Measurements from ENCODE around the gene CELF4. TPM values are rescaled to one million over a fixed set of nuclear protein-coding genes. Genes with fewer than 3 reads are reported as not detected.

The CELF4 gene
- total RNA-seq, 1 experiment from 2014 or later = 0.40 TPM

DNA sequence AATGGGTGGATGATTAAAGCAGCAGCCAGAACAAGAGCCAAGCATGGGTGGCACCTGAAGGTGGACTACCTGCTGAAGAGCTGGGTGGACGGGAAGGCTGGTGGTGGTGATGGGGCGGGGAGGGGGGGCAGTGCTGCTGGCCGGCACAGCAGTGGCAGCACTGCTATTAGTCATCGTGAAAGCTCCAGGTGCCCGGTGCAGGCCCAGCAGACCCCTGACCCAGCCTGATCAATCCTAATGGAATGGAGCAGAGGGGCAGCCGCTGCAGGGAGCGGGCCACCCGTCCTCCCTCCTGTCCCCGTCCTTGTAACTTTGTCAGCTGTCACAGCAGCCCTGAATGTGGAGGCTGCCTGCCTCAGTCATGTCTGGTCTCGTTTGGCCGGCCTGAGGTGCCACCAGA lies 174.9 kb downstream of the CELF4 start:
- H2AFZ ChIP-seq (ENCODE audit: low read length) = no peak overlapping the region
- H3K9me3 ChIP-seq (ENCODE audit: low read length) = no peaks in the 10 kb centered on the region
- POLR2A ChIA-PET (ENCODE audit: unreplicated experiment) = no interaction called here
- no peaks in the 10 kb centered on the region for H3K36me3 ChIP-seq (ENCODE audit: low read depth, low read length)
- H3K4me1 ChIP-seq (ENCODE audit: insufficient read depth, low read length) = no peaks in the 10 kb centered on the region; the same call in 1 of the 2 replicates
- H3F3A ChIP-seq (ENCODE audit: low read length, unreplicated experiment) = no peaks in the 10 kb centered on the region
- no peaks in the 10 kb centered on the region for H3K79me2 ChIP-seq (ENCODE audit: low read length)
- no peak overlapping the region for H3K4me2 ChIP-seq (ENCODE audit: low read length)
- no peaks in the 10 kb centered on the region for H3K9me2 ChIP-seq (replicated peaks; ENCODE audit: low read length)
- no TSS peak for BruUV-seq (replicated peaks)
- no peaks in the 10 kb centered on the region for H3K27me3 ChIP-seq (ENCODE audit: low read length)
- H3K9ac ChIP-seq (ENCODE audit: low read length) = no peak overlapping the region
- TF ChIP-seq, protein P1, sequence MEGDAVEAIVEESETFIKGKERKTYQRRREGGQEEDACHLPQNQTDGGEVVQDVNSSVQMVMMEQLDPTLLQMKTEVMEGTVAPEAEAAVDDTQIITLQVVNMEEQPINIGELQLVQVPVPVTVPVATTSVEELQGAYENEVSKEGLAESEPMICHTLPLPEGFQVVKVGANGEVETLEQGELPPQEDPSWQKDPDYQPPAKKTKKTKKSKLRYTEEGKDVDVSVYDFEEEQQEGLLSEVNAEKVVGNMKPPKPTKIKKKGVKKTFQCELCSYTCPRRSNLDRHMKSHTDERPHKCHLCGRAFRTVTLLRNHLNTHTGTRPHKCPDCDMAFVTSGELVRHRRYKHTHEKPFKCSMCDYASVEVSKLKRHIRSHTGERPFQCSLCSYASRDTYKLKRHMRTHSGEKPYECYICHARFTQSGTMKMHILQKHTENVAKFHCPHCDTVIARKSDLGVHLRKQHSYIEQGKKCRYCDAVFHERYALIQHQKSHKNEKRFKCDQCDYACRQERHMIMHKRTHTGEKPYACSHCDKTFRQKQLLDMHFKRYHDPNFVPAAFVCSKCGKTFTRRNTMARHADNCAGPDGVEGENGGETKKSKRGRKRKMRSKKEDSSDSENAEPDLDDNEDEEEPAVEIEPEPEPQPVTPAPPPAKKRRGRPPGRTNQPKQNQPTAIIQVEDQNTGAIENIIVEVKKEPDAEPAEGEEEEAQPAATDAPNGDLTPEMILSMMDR (conservative IDR thresholded peaks at IDR 0.05; ENCODE audit: low read depth, low read length) = no peak
- TF ChIP-seq EZH2 (IDR thresholded peaks at IDR 0.05; ENCODE audit: low read length, unreplicated experiment) (no peak), EZH2phosphoT487 (IDR thresholded peaks at IDR 0.05; ENCODE audit: borderline replicate concordance, low read length) (no peak)
- intact Hi-C loops (cut with micrococcal nuclease) = no loop called here
- no peak overlapping the region for H3K4me3 ChIP-seq (ENCODE audit: low read length)
- ATAC-seq (no peak), DNase-seq (no peak)
- CTCF ChIA-PET = no interaction called here
- no peaks in the 10 kb centered on the region for H4K20me1 ChIP-seq (ENCODE audit: low read length)
- no peak overlapping the region for H3K27ac ChIP-seq (ENCODE audit: low read length)

- BruUV-seq (replicated peaks) = no TSS peak
- no peak for DNase-seq
- CTCF ChIA-PET = no interaction called here
- H3K4me3 ChIP-seq (ENCODE audit: low read length) = no peak overlapping the region
- no peak overlapping the region for H3K4me2 ChIP-seq (ENCODE audit: low read length)
- no peaks in the 10 kb centered on the region for H3K27me3 ChIP-seq (ENCODE audit: low read length)
- POLR2A ChIA-PET (ENCODE audit: unreplicated experiment) = no interaction called here
- intact Hi-C loops (cut with micrococcal nuclease) = loop anchor here (5.0 to 10.0 kb wide), 2 partner anchors 145 to 448 kb away; no protein-coding TSS in a partner anchor
- no peaks in the 10 kb centered on the region for H3K79me2 ChIP-seq (ENCODE audit: low read length)
- H3K4me1 ChIP-seq (ENCODE audit: insufficient read depth, low read length) = no peaks in the 10 kb centered on the region; the same call in 1 of the 2 replicates
- no peaks in the 10 kb centered on the region for H3K36me3 ChIP-seq (ENCODE audit: low read depth, low read length)
- ATAC-seq = no peak
- H4K20me1 ChIP-seq (ENCODE audit: low read length) = no peaks in the 10 kb centered on the region
- no peaks in the 10 kb centered on the region for H3K9me2 ChIP-seq (replicated peaks; ENCODE audit: low read length)
- H3K9me3 ChIP-seq (ENCODE audit: low read length) = no peaks in the 10 kb centered on the region
- TF ChIP-seq, protein P1 (conservative IDR thresholded peaks at IDR 0.05; ENCODE audit: low read depth, low read length) = no peak
- TF ChIP-seq EZH2 (IDR thresholded peaks at IDR 0.05; ENCODE audit: low read length, unreplicated experiment) (no peak), EZH2phosphoT487 (IDR thresholded peaks at IDR 0.05; ENCODE audit: borderline replicate concordance, low read length) (no peak)
- no peak overlapping the region for H3K27ac ChIP-seq (ENCODE audit: low read length)
- no peak overlapping the region for H3K9ac ChIP-seq (ENCODE audit: low read length)
- no peaks in the 10 kb centered on the region for H3F3A ChIP-seq (ENCODE audit: low read length, unreplicated experiment)
- H2AFZ ChIP-seq (ENCODE audit: low read length) = no peak overlapping the region
Observed at GRCh38 chr18:37389684-37390368, 175.8 kb downstream of the CELF4 start.

GRCh38 chr18:37389041-37389440 lies 176.6 kb downstream of the CELF4 start:
- Histone ChIP-seq H3K79me2 (ENCODE audit: low read length) (no peaks in the 10 kb centered on the region), H3K9ac (ENCODE audit: low read length) (no peak overlapping the region), H3K9me2 (replicated peaks; ENCODE audit: low read length) (no peaks in the 10 kb centered on the region), H3K4me1 (ENCODE audit: insufficient read depth, low read length) (no peaks in the 10 kb centered on the region; the same call in 1 of the 2 replicates), H4K20me1 (ENCODE audit: low read length) (no peaks in the 10 kb centered on the region), H3K27ac (ENCODE audit: low read length) (no peak overlapping the region), H2AFZ (ENCODE audit: low read length) (no peak overlapping the region), H3K9me3 (ENCODE audit: low read length) (no peaks in the 10 kb centered on the region), H3F3A (ENCODE audit: low read length, unreplicated experiment) (no peaks in the 10 kb centered on the region), H3K36me3 (ENCODE audit: low read depth, low read length) (no peaks in the 10 kb centered on the region), H3K4me3 (ENCODE audit: low read length) (no peak overlapping the region), H3K4me2 (ENCODE audit: low read length) (no peak overlapping the region), H3K27me3 (ENCODE audit: low read length) (no peaks in the 10 kb centered on the region)
- intact Hi-C loops (cut with micrococcal nuclease) = loop anchor here (5.0 to 10.0 kb wide), 2 partner anchors 146 to 447 kb away; no protein-coding TSS in a partner anchor
- DNase-seq (no peak), ATAC-seq (no peak)
- ChIA-PET POLR2A (ENCODE audit: unreplicated experiment) (no interaction called here), CTCF (no interaction called here)
- BruUV-seq (replicated peaks) = no TSS peak
- TF ChIP-seq EZH2phosphoT487 (IDR thresholded peaks at IDR 0.05; ENCODE audit: borderline replicate concordance, low read length) (no peak), EZH2 (IDR thresholded peaks at IDR 0.05; ENCODE audit: low read length, unreplicated experiment) (no peak)
- TF ChIP-seq, protein P1 (conservative IDR thresholded peaks at IDR 0.05; ENCODE audit: low read depth, low read length) = no peak

Data from PC-3 (cell line).